ENCODE measurements around the gene DCAF16. TPM values are rescaled to one million over a fixed set of nuclear protein-coding genes. Genes with fewer than 3 reads are reported as not detected.
"Not testable (repeated sequence)": the region's sequence is repeated elsewhere in the genome, so short reads cannot be mapped to it uniquely, and the experiment has no call there.

Gene DCAF16
- 33.4 TPM for polyA plus RNA-seq (ENCODE audit: insufficient read length)

DNA sequence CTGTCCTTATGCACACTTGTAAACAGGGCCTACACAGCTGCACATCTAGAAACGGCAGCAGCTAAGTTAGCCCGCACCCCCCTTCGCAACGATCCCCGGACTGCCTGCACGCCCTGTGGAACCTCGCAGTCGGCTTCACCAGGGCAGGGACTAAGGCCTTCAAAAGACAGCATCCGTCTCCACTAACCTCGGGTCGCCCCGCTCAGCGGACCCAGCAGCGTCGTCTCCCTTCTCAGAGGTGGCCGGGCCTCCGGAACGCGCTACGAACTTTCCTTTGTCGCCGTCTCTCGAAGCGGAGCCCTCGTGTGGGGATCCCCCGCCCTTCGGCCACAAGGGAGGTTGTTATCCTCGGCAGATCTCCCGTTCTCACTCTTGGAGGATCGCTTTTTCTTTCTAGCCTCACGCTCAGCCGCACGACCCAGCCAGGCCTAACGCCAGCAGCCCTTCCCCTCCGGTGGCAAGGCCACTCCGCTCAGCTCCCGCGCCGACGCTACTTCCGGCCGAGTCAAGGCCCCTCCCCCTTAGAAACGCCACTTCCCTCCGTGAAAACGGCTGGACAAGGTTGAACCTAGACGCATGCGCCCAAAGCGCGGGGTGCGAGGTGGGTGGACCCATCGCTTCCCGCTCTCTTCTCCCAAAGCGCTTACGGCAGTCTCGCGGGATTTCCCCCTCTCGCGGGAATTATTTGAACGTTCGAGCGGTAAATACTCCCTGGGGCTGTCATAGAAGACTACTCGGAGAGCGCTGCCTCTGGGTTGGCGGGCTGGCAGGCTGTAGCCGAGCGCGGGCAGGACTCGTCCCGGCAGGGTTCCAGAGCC is at the start of gene DCAF16, which contains the start of gene NCAPG:
Gene DCAF16, minus strand, starts transcription at position 498 of the 818 bp plus-strand sequence. CDS start 6,616 bp downstream, outside the sequence.
Gene NCAPG, plus strand, starts transcription at position 720 of the 818 bp plus-strand sequence. CDS start 99 bp downstream, outside the sequence.
- peak; percentile 99 for DNase-seq

DNA sequence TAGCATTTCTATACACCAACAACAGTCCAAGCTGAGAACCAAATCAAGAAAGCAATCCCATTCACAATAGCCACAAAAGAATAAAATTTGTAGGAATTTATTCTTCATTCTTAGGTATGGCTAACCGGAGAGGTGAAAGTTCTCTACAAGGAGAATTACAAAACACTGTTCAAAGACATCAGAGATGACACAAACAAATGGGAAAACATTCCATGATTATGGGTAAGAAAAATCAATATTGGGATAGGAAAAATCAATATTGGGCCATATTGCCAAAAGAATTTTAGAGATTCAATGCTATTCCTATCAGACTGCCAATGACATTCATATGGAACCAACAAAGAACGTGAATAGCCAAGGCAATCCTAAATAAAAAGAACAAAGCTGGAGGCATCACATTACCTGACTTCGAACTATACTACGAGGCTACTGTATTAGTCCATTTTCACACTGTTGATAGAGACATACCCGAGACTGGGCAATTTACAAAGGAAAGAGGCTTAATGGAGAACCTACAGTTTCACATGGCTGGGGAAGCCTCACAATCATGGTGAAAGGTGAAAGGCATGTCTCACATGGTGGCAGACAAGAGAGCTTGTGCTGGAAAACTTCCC is 49.3 kb upstream of the DCAF16 start:
- DNase-seq: no peak

DNA sequence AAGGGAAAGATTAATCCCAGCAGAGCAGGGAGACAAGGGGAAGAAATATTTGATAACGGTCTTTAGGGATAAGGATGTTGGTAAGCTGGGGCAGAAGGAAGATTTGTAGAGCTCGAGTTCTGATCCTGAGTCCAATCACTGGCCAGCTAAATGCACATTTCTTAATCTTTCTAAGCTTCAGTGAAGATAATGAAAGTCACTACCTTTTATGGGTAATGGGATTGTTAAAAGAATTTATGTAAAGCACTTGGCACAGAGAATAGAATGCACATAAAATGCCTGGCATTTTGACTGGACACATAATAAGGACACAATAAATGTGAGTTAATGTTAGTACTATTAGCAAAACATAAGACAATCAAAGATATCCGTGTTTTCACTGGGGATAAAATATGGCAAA is 43.5 kb upstream of the DCAF16 start:
- DNase-seq: no peak

DNA sequence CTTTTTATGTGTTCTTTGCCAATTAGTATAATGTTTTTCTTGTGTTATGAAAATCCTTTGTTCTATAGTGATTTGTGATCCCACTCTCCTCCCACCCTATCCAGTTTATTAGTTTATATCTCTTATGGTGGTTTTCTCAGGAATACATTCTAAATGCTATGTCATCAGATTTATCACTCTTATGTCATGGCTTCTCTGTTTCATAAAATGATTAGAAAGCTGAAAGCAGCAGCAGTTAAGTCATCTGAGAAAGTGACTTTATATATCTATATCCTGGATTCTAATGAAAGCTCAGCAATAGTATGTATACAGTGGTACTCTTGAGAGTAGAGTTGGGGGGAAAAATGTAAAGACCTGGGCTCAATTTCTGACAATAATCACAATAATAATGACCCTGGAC is 41.4 kb upstream of the DCAF16 start:
- no peak for DNase-seq

DNA sequence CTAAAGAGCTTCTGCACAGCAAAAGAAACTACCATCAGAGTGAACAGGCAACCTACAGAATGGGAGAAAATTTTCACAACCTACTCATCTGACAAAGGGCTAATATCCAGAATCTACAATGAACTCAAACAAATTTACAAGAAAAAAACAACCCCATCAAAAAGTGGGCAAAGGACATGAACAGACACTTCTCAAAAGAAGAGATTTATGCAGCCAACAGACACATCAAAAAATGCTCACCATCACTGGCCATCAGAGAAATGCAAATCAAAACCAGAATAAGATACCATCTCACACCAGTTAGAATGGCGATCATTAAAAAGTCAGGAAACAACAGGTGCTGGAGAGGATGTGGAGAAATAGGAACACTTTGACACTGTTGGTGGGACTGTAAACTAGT is 39.7 kb upstream of the DCAF16 start:
- not testable (repeated sequence) for DNase-seq

DNA sequence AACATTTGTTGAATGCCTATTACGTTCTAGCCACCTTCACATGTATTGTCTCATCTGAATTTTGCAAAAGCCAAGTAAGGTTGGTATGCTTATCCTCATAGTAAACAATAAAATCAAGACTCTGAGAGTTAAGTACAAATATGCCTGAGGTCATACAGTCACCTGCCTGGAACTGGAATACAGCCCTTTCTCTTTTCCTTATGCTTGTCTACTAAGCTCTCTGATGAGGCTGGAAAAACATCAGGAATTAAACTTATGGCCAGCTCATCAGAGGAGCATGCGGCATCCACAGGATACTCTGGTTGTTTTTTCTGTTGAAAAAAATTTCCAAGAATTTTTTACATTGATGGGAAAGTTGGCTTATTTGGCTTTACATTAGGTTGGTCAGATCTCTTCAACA is 35.7 kb upstream of the DCAF16 start:
- DNase-seq: no peak

DNA sequence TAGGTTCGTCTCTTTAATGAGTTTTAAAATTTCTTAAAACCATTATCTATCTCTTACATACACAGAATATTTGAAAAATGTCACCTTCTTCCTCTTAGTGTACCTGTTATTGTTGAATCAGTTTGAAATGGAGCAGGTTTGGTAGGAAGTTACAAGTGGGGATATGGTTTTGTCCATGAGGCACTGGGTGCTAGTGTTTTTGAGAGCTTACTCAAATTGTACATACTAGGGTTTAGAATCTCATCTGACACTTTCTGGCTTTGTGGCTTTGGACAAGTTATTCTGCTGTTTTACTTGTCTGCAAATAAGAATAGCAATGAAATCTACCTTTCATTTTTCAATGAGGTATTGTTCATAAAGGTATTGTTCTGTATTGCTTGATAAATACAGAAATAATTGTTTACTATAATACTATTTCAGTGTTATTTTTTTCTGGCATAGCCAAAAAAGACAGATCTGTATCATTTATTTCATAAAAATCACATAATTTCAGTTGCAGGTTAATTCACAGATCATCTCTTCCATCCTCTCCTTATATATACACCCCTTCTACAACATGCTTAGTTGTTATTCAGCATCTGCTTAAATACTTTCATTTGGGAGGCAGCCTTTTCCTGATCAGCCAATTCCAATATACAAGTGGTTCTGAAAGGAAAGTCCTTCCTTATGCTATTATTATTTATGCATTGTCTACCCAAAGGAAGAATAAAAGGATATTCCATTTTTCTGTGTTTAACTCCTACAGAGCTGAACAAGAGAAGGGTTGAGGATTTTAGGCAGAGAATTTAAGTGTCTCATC is 13.5 kb upstream of the DCAF16 start:
- DNase-seq: no peak

DNA sequence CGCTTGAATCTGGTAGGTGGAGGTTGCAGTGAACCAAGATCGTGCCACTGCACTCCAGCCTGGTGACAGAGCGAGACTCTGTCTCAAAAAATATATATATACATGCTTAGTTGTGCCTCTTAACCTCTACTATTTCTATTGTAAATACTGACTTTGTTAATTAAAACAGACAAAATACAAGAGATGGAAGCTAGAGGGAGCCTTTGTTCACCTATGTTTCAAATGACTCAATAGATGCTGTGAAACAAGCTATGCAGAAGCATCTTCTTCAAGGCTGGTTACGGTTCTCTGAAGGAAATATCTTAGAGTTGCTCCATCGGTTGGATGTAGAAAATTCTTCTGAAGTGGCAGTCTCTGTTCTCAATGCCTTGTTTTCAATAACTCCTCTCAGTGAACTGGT is 6.5 kb upstream of the DCAF16 start:
- peak; percentile 26 for DNase-seq

DNA sequence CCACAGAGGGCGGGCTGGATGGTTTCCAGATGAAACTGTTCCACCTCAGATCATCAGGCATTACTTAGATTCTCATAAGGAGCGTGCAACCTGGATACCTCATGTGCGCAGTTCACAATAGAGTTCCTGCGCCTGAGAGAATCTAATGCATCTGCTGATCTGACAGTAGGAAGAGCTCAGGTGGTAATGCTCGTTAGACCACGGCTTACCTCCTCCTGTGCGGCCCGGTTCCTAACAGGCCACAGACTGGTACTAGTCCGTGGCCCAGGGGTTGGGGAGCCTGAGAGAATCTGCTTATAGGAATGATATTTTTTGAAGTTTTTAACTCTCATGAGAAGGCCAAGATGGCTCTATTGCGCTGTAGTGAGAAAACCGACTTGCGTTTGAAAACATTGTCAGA is 5.6 kb upstream of the DCAF16 start:
- no peak for DNase-seq

DNA sequence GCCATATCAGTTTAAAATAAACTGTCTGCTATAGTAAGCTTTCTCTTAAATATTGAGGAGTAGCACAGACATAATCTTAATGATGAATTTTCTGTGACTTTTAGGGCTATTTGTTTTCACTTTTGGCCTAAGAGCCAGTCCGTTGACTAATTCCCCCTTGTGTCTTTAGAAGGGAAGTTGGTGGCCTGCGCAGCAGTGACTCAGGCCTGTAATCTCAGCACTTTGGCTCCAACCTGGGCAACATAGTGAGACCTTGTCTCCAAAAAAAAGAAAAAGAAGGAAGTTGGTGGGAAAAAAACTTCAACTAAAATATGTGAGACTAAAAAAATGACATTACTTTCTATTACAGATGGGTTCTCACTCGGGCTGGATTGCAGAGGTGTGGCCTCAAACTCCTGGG is 3.6 kb upstream of the DCAF16 start:
- no peak for DNase-seq

DNA sequence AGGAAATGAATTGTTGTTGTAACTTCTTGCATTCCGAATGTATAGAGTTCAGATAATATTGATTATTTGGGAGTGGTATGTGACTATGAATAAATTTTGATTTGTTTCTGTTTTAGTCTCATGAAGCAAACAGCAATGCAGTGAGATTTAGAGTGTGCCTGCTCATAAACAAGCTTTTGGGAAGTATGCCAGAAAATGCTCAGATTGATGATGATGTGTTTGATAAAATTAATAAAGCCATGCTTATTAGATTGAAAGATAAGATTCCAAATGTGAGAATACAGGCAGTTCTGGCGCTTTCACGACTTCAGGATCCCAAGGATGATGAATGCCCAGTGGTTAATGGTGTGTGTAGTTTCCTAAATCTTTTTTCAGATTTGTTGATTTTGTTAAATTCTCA is 2.2 kb upstream of the DCAF16 start:
- DNase-seq: no peak

DNA sequence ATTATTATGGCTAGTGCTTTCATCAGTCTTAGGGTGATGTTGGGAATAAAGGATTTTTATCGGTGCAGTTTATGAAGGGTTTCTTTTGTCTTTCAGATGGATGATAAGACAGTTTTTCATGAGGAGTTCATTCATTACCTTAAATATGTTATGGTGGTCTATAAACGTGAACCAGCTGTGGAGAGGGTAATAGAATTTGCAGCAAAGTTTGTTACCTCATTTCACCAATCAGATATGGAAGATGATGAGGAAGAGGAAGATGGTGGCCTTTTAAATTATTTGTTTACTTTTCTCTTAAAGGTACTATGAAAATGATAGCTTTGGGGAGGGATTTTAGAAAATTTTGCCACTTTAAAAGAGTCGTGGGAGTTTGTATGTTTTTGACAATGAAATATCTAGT is 1.6 kb upstream of the DCAF16 start:
- no peak for DNase-seq

DNA sequence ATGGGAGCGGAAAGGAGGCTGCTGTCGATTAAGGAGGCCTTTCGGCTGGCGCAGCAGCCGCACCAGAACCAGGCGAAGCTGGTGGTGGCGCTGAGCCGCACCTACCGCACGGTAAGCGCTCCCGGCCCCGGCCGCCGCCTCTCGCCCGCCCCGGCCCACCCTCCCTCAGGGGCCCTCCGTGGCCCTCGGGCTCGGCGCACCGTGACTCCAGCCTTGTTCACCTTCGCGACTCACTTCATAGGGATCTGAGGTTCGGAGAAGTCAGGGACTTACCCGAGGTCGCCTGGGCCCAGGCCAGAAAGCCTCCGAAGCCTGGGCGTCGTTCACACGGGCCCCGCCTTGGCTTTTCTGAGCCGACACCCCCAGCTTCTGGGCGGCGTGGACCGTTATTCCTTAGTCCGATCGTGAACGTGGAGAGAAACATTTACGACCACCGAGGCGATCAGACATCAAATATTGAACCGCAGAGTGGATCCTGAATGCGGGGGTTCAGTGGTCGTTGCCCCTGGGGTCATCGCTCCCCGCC is 584 bp upstream of the DCAF16 start:
- DNase-seq: peak; percentile 23

DNA sequence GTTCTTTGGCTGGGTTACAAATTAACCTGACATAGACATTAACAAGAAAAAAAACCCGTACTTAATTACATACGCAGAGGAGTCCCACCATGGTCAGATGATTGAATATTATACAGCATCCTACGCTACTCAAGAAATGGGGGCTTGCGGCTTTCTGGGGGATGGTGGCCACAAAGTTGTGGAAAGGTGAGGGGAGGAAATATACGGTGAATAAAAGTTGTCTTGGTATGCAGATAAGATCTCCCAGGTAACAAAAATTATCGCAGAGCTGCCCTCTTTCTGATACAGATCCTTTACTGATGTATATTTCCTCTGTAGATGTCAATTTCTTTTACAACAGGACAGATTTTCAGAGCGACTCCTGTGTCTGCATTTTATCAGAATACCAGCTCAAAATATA is 890 bp downstream of the DCAF16 start:
- no peak for DNase-seq

DNA sequence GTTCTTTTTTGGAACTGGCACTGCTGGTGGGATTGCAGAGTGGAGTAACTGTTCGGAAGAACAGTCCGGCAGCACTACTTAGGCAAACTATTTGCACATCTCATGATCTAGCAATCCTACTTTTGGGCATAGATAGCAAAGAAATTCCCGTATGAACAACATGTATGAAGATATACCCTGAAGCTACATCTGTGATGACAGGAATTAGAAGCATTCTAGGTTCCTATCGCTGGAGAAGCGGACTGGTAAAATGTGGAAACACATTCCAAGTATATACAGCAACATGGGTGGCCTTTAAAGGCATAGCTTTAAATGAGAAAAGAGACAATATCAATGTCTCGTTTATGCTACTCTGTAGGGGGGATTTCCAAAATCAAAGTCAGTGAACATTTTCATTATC is 3.1 kb downstream of the DCAF16 start:
- DNase-seq: no peak

DNA sequence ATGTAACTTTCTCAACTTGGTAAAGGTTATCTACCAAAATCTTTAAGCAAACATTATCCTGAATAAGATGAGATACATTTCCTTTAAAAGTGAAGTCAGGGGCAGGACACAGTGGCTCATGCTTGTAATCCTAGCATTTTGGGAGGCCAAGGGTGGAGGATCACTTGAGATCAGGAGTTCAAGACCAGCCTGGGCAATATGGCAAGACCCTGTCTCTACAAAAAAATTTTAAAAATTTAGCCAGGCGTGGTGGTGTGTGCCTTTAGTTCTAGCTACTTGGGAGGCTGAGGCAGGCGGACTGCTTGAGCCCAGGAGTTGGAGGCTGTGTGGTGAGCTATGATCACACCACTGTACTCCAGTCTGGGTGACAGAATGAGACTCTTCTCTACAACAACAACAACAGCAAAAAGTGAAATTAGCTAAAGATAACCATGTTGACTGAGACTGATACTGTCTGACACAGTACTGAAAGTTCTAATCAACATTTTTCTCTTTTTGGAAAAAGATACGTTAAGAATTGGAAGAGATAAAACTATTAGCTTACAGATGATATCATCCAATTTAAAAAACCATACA is 4.9 kb downstream of the DCAF16 start:
- no peak for DNase-seq

DNA sequence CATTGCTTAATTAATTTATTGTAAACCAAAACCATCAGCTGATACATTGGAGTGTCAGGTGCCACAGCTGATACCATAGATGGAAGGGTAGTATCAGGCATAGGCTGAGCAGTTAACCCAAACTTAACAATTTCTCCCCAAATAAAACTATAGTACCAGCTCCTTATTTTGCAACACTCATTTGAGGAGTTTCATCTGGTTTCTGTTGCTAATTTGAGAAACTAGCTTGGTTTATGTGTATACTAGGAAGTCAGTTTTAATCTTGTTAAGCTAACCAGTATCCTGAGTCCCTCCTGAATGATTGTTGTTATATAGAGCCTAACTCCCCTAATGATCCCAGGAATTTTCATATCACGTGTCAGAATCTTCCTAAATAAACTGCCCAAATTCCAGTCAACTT is 12.7 kb downstream of the DCAF16 start:
- no peak for DNase-seq

DNA sequence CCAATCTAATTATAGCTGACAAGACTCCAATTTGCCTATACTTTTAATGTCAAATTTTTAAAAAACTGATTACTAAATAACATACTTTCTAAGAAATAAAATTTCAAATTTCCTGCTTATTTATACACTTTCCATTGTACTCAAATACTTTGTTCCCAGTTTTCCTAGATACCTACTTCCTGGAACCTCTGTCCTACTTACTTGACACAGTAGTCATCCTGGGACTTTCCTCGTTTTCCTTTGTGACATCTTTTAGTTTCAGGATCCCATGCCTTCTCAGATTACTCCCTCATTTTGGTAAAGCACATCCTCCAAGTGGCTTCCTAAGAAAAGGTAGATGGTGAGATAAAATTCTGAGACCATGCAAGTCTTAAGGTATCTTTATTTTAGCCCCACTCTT is 15.8 kb downstream of the DCAF16 start:
- DNase-seq: no peak

DNA sequence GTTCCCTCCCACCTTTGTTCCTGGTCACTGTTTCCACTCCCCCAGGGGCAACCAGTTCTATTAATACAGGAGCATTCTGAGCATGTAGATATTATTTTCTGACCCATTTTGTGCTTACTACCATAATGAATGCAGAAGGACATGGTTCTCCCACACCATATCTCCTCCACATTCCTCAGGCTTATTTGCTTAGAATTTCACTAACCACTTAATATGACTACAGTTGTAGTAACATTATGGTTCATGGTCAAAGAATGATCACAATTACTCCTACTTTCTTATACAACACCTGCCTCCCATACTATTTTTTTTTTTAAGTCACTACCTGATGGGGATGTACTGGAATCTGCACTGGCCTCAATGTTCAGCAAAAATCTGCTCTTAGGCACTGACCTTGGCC is 21.6 kb downstream of the DCAF16 start:
- DNase-seq: no peak

DNA sequence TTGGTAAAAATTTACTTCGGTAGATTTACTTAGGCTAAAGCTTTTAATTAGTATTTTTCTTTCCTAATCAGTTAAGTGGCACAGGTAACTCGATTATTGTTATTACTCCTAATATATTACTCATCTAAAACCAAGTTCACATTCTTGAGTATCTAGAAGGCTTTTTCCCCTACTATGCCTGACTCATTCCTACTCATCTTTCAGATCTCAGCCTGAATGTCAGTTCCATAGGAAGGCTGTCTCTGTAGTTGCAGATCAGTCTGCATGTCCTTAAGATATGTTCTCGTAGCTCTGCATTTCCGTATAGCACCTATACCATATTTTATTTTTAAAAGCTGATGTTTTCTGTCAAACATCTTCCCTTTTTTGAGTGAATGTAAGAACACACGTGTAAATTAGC is 23.2 kb downstream of the DCAF16 start:
- DNase-seq: no peak

DNA sequence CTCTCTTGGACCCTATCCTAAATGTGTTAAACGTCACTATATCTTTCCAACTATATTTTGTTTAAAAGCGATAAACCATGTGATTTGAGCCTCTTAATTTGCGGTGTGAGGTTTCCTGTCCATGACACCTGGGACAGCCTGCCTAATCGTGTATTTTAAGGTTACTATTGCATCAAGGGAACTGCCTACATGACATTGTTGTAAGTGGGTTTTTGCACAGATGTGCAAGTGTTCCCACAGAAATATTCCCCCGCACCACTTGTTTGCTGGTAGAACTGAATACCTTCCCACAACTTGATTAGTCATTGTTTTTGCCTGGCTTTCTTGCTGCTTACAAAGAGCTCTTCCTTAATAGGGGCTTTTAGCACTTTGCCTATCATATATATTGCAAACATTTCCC is 24.0 kb downstream of the DCAF16 start:
- DNase-seq: no peak

DNA sequence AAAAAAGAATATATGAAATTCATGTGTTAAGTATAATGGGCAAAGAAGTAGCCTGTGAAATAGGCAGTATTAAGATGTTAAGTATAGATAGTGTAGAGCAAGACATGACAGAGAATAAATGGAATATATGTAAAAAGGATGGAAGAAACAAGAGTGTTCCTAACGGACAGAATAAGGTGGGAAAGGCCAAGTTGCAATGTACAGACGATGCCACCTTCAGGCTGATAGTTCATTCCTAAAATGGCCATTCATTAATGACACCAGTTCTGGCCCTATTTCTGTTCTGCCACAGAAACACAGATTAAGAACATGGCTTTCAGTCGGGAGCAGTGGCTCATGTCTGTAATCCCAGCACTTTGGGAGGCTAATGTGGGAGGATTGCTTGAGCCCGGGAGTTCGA is 24.7 kb downstream of the DCAF16 start:
- DNase-seq: no peak
